Activated gamma-delta T cell treated with Interleukin-2 at 50 U/mL for 16 hours (primary cell): Measurements from ENCODE around the gene SKA1.

ENCODE experiments used
- DNase-seq: peaks from one replicate; pipeline ENCODE4 v3.0.0-alpha.2; 2020

Gene SKA1

GRCh38 chr18:50374753-50375391 is at the start of gene SKA1:
Gene SKA1, plus strand, starts transcription at chr18:50375046. Its CDS starts 785 bp downstream, at chr18:50375831.
- DNase-seq = peak; percentile 86

DNA sequence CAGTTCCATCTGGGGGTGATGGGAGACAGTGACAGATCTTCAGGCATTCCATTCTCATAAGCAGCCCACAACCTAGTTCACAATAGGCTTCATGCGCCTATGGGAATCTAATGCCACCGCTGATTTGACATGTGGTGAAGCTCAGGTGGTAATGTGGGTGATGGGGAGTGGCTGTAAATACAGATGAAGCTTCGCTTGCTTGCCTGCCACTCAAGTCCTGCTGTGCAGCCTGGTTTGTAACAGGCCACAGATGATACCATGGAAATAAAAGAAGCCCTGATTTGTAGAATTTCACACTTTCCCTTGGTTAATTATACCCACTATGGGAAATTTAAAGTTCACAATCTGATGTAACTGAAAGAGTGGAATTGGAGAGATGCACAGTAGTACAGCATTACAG is 46.9 kb upstream of the SKA1 start:
- no peak for DNase-seq

DNA sequence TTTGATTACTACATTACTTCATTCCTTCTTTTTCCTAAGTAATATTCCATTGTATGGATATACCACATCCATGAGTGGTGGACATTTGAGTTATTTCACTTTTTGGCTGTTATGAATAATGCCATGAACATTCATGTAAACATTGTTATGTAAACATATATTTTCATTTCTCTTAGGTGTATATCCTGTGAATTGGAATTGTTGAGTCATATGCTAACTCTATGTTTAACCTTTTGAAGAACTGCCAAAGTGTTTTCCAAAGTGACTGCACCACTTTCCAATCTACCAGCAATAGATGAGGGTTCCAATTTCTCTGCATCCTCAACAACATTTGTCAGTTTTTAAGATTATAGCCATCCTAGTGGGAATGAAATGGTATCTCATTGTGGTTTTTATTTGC is 44.7 kb upstream of the SKA1 start:
- DNase-seq = no peak

- DNase-seq = no peak
Measured at GRCh38 chr18:50331691-50332090, 43.2 kb upstream of the SKA1 start.

DNA sequence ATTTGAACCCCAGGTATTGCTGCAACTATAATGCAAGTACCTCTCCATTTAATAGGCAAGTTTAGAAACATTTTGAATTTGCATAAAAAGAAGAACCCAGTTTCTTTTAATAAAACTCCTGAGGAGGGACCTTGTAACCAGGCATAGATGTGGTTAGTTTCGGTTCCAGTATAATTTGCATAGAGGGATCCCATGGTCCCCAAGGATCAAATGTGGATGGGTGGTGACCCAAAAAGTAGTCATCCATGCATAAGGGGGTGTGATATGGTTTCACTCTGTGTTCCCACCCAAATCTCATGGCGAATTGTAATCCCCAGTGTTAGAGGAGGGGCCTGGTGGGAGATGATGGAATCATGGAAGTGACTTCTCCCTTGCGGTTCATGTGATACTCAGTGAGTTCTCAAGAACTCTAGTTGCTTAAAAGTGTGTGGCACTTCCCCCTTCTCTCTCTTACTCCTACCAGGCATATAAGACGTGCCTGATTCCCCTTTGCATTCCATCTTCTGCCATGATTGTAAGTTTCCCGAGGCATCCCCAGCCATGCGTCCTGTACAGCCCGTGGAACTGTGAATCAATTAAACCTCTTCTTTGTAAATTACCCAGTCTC is 40.2 kb upstream of the SKA1 start:
- DNase-seq = no peak

DNA sequence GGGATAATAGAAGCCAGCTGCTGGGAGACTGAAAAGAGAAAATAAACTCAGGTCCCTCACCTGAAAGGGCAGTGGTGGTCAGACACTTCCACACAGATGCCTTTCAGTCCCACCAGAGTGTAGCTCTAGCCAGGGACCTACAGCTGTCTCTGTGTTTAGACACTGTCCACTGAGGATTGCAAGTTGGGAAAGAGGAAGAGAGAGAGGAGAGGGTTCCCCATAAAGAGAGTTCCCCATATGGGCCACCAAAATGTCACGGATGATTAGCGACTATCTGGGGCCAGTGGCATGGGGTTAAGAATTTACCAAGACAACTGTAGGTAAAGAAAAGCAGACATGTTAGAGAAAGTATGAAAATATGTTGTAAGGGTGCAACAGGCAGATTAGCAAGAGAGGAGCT is 36.7 kb upstream of the SKA1 start:
- DNase-seq = no peak

GRCh38 chr18:50338715-50339114 is 36.1 kb upstream of the SKA1 start:
- no peak for DNase-seq

- DNase-seq = no peak
Measured at GRCh38 chr18:50340078-50340477, 34.8 kb upstream of the SKA1 start.

- no peak for DNase-seq
Measured at GRCh38 chr18:50341443-50341842, 33.4 kb upstream of the SKA1 start.

- DNase-seq = no peak
Measured at GRCh38 chr18:50350699-50351098, 24.1 kb upstream of the SKA1 start.

DNA sequence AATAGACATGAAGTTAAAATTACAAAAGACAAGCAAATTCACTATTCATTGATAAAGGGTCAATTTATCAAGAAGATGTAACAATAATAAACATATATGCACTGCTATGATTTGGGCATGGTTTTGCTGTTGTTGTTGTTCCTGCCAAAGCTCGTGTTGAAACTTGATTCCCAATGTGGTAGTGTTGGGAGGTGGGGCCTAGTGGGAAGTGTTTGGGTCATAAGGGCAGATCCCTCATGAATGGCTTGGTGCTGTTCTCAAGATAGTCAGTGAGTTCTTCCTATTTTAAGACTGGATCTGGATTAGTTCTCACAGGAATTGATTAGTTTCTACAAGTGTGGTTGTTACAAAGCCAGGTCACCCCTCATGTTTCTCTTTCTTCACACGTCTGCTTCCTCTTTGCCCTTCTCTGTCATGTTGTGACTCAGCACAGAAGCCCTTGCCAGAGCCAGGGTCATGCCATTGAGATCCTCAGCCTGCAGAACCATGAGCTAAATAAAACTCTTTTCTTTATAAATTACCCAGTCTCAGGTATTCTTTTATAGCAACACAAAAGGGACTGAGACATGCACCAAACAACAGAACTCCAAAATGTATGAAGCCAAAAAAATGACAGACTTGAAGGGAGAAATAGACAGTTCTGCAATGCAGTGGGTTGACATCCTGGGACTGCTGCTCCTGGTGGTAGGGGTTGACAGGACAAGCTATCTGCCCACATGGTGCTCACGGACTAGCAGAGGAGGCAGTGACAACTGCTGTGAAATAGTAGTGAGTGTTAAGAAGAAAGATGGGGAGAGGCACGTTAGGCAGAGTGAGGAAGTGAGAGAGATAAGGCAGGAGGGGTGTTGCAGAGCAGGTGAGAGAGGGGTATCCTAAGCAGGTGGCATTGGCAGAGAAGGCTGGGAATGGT is 18.6 kb upstream of the SKA1 start:
- no peak for DNase-seq

- DNase-seq = no peak
Measured at GRCh38 chr18:50358844-50359243, 16.0 kb upstream of the SKA1 start.

DNA sequence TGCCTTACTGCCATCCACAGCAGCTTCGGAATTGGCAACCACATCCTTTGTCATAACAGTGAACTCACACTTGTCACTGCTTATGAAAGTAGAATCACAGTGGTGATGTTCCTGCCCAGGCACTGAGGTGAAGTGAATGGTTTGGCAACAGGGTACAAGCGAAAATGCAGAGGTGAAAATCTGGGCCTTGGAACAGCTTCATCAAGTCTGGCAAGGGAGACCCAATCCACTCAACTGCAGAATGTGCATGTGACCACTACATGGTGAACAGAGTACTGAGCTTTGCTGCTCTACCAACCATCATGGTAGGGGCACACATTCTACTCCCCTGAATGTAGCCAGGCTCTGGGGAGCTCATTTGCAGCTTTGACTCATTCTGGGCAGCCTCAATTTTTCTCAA is 15.0 kb upstream of the SKA1 start:
- DNase-seq = no peak

DNA sequence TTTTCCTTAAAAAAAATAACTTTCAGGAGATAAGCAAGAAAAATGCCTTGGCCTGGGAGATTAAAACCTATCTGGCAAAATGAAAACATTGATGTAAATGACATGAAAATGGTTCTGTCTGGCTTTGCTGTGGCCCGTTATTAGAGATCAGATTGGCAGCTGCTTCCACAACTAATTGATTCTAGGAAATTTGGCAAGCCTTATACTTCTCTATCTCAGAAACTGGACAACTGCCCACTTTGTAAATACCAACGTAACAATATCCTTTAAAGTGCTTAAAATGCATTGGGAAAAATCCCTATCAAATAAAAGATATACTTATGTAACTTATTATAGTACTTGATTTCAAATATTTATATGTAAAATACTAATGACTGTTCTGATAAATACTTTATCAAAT is 14.2 kb upstream of the SKA1 start:
- no peak for DNase-seq

GRCh38 chr18:50369672-50370071 is 5.2 kb upstream of the SKA1 start:
- DNase-seq = no peak

DNA sequence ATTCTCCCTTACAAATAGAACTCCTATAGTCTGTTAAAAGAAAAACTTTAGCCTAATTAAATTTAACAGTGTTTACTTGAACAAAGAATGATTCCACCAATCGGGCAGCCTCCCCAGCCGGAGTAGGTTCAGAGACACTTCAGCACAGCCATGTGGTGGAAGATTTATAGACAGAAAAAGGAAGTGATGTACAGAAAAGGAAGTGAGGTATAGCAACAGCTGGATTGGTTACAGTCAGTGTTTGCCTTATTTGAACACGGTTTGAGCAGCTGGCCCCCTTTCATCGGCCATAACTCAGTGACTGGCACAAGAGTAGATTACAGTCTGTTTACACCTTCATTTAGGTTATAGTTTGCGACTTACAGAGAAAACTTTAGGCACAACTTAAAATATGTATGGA is 2.1 kb upstream of the SKA1 start:
- DNase-seq = no peak

DNA sequence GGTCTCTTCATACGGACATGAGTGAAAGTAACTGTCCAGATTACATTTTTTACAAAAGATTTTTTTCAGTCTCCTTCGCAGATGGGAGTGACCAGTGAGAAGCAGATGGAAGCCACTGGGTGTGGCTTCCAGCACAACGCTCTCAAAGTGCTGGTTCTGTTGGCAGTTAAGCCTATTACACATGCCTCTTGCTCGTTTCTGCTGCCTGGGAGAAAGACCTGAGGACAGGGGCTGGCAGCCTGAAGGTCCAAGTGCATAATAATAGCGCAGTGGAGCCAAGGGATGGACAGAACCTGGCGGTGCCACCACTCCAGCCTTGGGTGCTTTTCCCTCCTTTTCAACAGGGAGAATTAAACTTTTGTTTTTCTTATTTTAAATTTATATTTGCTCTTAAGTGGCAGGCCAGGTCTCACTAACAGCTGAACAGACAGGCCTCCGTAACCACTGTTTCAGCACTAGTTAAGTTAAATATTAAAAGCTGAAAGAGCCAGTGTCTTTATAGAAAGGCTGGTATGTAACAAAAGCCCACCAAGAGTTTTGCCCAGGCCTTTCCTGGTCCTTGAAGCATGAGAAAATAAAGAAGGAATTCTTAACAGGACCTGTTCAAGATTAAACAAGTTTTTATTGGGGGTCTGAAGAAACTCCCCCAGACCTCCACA is 1.2 kb upstream of the SKA1 start:
- DNase-seq = no peak

- DNase-seq = no peak
Measured at GRCh38 chr18:50374220-50374752, 560 bp upstream of the SKA1 start.

DNA sequence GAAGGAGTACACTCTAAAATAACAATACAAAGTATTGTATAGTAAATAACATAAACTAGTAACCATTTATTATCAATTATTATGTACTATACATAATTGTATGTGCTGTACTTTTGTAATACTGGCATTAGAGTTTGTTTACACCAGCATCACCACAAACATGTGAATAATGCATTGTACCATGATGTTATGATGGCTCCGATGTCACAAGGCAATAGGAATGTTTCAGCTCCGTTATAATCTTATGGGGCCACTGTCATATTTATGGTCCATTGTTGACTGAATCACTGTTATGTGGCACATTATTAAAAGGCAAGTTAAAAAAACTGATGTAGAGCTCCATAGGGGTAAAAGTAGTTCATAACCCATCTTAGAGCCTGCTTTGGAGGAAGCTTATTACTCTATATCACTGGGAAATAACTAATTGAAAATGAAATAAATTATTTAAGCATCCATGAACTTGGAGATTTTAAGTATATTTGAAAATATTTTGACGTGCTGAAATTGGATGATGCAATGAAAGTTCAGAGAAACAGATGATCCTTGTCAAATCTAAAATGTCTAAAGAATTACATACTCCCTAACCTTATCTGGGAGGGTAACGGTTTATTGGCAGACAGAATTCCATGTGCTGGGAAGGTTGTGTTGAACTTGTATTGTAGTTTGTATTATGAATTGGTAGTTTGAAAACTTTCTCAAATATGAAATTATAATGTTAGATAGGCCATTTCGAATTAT is 2.4 kb downstream of the SKA1 start:
- no peak for DNase-seq

GRCh38 chr18:50388988-50389387 is 14.1 kb downstream of the SKA1 start:
- DNase-seq = no peak

DNA sequence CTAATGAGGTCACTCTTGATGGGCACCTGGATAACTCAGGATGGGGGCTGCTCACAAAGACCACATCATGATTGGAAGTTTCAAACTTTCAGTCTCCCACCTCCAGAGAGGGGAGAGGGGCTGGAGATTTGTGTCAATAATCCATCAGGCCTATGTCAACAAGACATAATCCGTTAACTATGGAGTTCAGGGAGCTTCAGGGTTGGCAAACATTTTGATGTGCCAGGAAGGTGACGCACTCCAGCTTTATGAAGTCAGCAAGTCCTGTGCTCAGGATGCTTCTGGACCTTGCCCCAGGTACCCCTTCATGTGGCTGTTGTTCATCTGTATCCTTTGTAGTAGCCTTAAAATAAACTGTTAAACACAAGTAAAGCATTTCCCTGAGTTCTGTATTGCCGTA is 19.0 kb downstream of the SKA1 start:
- no peak for DNase-seq

- DNase-seq = no peak
Measured at GRCh38 chr18:50395093-50395492, 20.2 kb downstream of the SKA1 start.
